Measurements from ENCODE around the gene TMIE. TPM values are rescaled to one million over a fixed set of nuclear protein-coding genes. Genes with fewer than 3 reads are reported as not detected.

TMIE gene
- total and polyA plus RNA-seq, 2 of the 8 experiments (the other 6 are each of a cell fraction or from before 2014, with no cell fraction given): 0.45 to 0.67 TPM

DNA sequence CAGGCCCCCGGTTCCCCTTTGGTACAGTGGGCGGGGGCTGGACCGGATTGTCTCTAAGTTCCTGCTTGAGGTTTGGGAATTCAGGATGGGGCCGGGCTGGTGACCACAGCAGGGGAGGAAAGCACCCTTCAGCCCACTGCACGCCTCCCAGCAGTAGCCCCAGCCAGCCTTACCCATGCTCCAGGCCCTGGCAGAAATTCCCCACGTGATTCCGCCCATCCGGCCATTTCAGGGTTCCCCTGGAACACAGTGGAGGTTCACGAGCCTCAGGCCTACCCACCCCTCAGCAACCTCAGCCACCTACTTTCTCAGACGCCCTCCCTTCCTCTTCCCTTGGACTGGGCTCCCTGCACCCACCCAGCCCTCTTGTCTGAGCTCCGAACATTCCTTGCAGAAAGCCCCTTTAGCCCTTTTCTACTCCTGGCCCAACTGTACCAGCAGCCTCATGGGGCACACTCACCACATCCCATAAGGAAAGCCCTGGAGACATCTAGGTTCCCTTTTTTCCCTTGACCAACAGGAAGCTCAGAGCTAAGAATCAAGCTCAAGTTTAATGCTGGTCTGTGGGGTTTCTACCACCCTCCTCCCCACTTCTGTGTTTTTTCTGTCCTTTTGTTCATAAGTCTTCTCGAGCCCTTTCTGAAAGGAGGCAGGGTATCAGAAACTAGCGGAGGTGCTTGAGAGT lies 19.2 kb upstream of the TMIE start:
- H3K79me2 ChIP-seq (ENCODE audit: control insufficient read depth in 1 of 2, insufficient read depth in 2 of 2, low read length in 2 of 2): no peaks in the 10 kb centered on the region
- H3K27ac ChIP-seq (ENCODE audit: low read depth, low read length): no peak overlapping the region
- no peak overlapping the region for H3K23ac ChIP-seq (ENCODE audit: insufficient read length)
- H3K4me2 ChIP-seq (ENCODE audit: insufficient read depth in 1 of 2, low read depth in 2 of 2, low read length in 2 of 2): no peak overlapping the region
- ChIA-PET POLR2A (ENCODE audit: partially characterized antibody) (interaction anchor here (0.7 to 1.9 kb wide), 2 partner anchors 10 to 96 kb away, joined by 3 to 5 read pairs; no protein-coding TSS in a partner anchor), CTCF (ENCODE audit: partially characterized antibody) (interaction anchor here (0.6 to 10.3 kb wide), 6 partner anchors 13 to 238 kb away, joined by 3 to 64 read pairs (median 6); partner anchors contain the start of gene ALS2CL)
- no peak overlapping the region for H2BK5ac ChIP-seq (ENCODE audit: low read depth, low read length)
- H4K5ac ChIP-seq (ENCODE audit: insufficient read length, low read depth, low read length): no peak overlapping the region
- no peaks in the 10 kb centered on the region for H3K27me3 ChIP-seq (replicated peaks in 1 of 4; ENCODE audit: control insufficient read depth in 3 of 4, extremely low read depth in 1 of 4, insufficient read depth in 3 of 4, low read length in 3 of 4)
- H3K79me1 ChIP-seq (ENCODE audit: low read depth, low read length): no peaks in the 10 kb centered on the region
- peaks cover 0 to 2% of the 10 kb centered on the region in 2 experiments for H4K20me1 ChIP-seq (replicated peaks in 1 of 2; ENCODE audit: control insufficient read depth in 1 of 2, insufficient read depth in 2 of 2, low read length in 2 of 2)
- WGBS, 2 experiments (ENCODE audit: extremely low coverage in 1 of 2, insufficient coverage in 1 of 2, insufficient read length in 1 of 2, insufficient replicate concordance in 2 of 2, low coverage in 1 of 2, low lambda C conversion rate in 2 of 2, missing lambda C conversion rate in 1 of 2): 86% methylated on average over 12 of the region's 13 CpGs; no CpG with 5 or more reads in 1 of the 2 experiments
- H3K4me1 ChIP-seq (replicated peaks in 1 of 4; ENCODE audit: control insufficient read depth in 3 of 4, insufficient read depth in 4 of 4, low read length in 3 of 4): peaks cover 0 to 3% (median 0%) of the 10 kb centered on the region in 4 experiments; a peak in 1 of 7 replicates
- no peak overlapping the region for H2BK20ac ChIP-seq (ENCODE audit: low read length)
- H2BK12ac ChIP-seq (ENCODE audit: low read depth, low read length): no peak overlapping the region
- H3K9me3 ChIP-seq (ENCODE audit: insufficient read depth in 2 of 2, low read depth in 1 of 2, low read length in 1 of 2): no peaks in the 10 kb centered on the region
- H4K8ac ChIP-seq (ENCODE audit: extremely low read depth, insufficient read depth, low read length): no peak overlapping the region
- no peaks in the 10 kb centered on the region for H3K23me2 ChIP-seq (ENCODE audit: low read depth, low read length)
- H3K36me3 ChIP-seq (ENCODE audit: control insufficient read depth in 2 of 4, insufficient read depth in 4 of 4, low read length in 3 of 4): no peaks in the 10 kb centered on the region
- H2AK5ac ChIP-seq (ENCODE audit: low read depth, low read length): no peak overlapping the region
- H2BK120ac ChIP-seq (replicated peaks; ENCODE audit: low read depth, low read length): no peak overlapping the region
- no peak overlapping the region for H3K56ac ChIP-seq (replicated peaks; ENCODE audit: insufficient read length, low read depth, low read length)
- H2BK15ac ChIP-seq (ENCODE audit: low read length): no peak overlapping the region
- H2AFZ ChIP-seq (ENCODE audit: low read length): no peak overlapping the region
- no peak overlapping the region for H3K4me3 ChIP-seq (ENCODE audit: extremely low read depth in 1 of 4, insufficient read depth in 2 of 4, low read depth in 3 of 4, low read length in 4 of 4)
- H3K18ac ChIP-seq (ENCODE audit: extremely low read depth, low read length): no peak overlapping the region
- no peak overlapping the region for H3K14ac ChIP-seq (ENCODE audit: insufficient read length)
- H4K91ac ChIP-seq (replicated peaks; ENCODE audit: insufficient read length, low read length): no peak overlapping the region
- no peak overlapping the region for H3K9ac ChIP-seq (replicated peaks in 1 of 4; ENCODE audit: extremely low read depth in 1 of 4, low read depth in 3 of 4, low read length in 3 of 4)
- FAIRE-seq: no peak
- no peak overlapping the region for H3K4ac ChIP-seq (replicated peaks; ENCODE audit: insufficient read length, low read depth, low read length)
- DNase-seq (ENCODE audit: low read depth in 1 of 2, low spot score in 2 of 2): no peak
- TF ChIP-seq SP2 (IDR thresholded peaks at IDR 0.05; ENCODE audit: low read length) (no peak), GABPA (IDR thresholded peaks at IDR 0.05; ENCODE audit: borderline replicate concordance, insufficient read depth, low read length) (no peak), TAF1 (IDR thresholded peaks at IDR 0.05; ENCODE audit: low read depth, low read length) (no peak), SUZ12 (IDR thresholded peaks at IDR 0.05; ENCODE audit: low read length) (no peak), CEBPB (IDR thresholded peaks at IDR 0.05; ENCODE audit: low read depth, low read length) (no peak), JUN (IDR thresholded peaks at IDR 0.05; ENCODE audit: low read depth, low read length) (no peak), JUND (IDR thresholded peaks at IDR 0.05; ENCODE audit: low read length) (no peak), PHF8 (conservative IDR thresholded peaks at IDR 0.05; ENCODE audit: low read depth, low read length) (no peak), SIN3A (conservative IDR thresholded peaks at IDR 0.05 in 1 of 2, IDR thresholded peaks at IDR 0.05 in 1 of 2; ENCODE audit: low read depth in 1 of 2, low read length in 2 of 2) (no peak), TEAD4 (IDR thresholded peaks at IDR 0.05; ENCODE audit: low read depth, low read length) (no peak), SP1 (IDR thresholded peaks at IDR 0.05; ENCODE audit: low read depth, low read length) (no peak), GTF2F1 (IDR thresholded peaks at IDR 0.05; ENCODE audit: borderline replicate concordance, low read depth, low read length) (no peak)
- TF ChIP-seq, protein P1, sequence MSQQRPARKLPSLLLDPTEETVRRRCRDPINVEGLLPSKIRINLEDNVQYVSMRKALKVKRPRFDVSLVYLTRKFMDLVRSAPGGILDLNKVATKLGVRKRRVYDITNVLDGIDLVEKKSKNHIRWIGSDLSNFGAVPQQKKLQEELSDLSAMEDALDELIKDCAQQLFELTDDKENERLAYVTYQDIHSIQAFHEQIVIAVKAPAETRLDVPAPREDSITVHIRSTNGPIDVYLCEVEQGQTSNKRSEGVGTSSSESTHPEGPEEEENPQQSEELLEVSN (IDR thresholded peaks at IDR 0.05): no peak
